Left renal cortex interstitium (tissue), 4 donors: ENCODE results near the gene EDARADD. TPM values are rescaled to one million over a fixed set of nuclear protein-coding genes. Genes with fewer than 3 reads are reported as not detected.
"Not testable (repeated sequence)": the region's sequence is repeated elsewhere in the genome, so short reads cannot be mapped to it uniquely, and the experiment has no call there.

Experiments used
- DNase-seq, 4 donors: peaks; one replicate each; pipeline ENCODE4 v3.0.0-alpha.2; 2013; ENCODE audit warnings: low read depth in 4 of 4, low spot score in 2 of 4, missing footprints in 1 of 4
- polyA plus RNA-seq, 4 donors: library from polyadenylated mRNA; unstranded; fragments of 120-200 nt; gene quantifications; one replicate each; pipeline ENCODE4 v1.2.1, GENCODE V29; 2013; ENCODE audit not compliant: insufficient read length in 4 of 4

Gene EDARADD
- polyA plus RNA-seq = 1 to 10 TPM; 5.9 to 7.5 (median 7.2) TPM

GRCh38 chr1:236393681-236394481 lies at the start of gene EDARADD:
Gene EDARADD (plus strand): TSS chr1:236394286. CDS start chr1:236394445, 159 bp downstream.
- no peak for DNase-seq

DNA sequence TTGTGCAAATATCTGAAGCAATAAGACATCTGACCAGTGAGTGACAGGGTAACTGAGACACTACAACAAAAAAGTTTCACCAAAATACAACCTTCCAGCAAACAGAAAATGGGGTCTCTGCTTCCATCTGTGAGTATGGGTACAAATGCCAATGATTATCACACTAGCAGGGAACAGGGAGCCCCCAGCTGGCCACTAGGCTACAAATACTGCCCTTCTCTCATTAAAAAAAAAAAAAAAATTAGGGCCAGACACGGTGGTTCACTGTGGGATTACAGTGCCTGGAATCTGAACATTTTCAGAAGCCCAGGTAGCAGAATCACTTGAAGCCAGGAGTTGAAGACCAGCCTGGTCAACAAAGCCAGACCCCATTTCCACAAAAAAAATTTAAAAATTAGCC lies 48.4 kb upstream of the EDARADD start:
- DNase-seq = no peak

GRCh38 chr1:236348071-236348470 lies 46.0 kb upstream of the EDARADD start:
- no peak for DNase-seq

DNA sequence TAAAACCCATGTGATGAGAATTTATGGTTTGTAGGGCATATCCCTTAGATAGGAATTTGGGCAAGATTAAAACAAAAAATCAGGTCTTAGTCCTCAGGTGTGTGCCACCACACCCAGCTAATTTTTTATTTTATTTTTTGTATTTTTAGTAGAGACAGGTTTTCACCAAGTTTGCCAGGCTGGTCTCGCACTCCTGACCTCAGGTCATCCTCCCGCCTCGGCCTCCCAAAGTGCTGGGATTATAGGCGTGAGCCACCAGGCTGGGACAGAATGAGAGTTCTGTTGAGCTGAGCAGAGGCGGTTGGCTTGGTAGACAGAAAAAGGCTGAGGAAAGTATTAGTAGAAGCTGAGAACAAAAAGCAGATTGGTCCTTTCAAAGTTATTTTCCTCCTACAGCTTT lies 43.8 kb upstream of the EDARADD start:
- no peak for DNase-seq

DNA sequence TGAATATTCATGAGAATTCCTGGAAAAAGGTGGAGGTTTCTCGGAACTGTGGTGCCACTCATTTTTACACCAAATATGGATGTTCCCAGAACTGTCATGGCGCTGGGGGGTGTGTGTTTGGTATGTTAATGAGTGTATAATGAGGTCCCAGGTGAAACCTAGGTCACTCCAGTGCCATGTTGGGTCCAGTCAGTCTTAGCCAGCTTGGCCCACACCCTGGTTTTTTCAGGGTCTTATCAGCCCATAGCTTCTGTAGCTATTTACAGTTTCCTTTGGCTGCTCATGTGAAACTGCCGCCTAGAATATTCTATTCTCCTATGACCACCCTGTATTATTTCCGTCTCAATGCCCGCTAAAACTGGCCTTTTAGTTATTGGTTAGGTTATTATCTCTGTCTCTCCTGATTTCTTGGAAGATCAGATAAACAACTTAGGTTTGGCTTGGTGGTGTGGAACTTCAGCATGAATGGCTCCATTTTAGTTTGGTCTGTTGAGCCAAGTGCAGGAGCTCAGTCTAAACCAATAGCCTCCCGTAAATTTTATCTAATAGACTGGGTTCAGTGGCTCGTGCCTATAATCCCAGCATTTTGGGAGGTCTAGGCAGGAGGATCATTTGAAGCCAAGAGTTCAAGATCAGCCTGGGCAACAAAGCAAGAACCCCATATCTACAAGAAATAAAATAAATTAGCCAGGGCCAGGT lies 42.1 kb upstream of the EDARADD start:
- no peak for DNase-seq

DNA sequence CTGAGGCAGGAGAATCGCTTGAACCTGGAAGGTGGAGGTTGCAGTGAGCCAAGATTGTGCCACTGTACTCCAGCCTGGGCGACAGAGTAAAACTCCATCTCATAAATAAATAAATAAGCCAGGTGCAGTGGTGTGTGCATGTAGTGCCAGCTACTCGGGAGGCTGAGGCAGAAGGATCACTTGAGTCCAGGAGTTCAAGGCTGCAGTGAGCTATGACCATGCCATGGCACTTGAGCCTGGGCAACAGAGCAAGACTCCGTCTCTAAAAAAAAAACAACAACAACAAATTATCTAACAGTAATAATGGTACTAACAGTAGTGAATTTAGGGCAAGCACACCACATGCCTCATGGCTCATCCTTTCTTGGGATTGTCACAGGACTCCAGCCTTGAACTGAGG lies 41.3 kb upstream of the EDARADD start:
- DNase-seq = not testable (repeated sequence)

- no peak for DNase-seq
Observed at GRCh38 chr1:236353813-236354212, 40.3 kb upstream of the EDARADD start.

DNA sequence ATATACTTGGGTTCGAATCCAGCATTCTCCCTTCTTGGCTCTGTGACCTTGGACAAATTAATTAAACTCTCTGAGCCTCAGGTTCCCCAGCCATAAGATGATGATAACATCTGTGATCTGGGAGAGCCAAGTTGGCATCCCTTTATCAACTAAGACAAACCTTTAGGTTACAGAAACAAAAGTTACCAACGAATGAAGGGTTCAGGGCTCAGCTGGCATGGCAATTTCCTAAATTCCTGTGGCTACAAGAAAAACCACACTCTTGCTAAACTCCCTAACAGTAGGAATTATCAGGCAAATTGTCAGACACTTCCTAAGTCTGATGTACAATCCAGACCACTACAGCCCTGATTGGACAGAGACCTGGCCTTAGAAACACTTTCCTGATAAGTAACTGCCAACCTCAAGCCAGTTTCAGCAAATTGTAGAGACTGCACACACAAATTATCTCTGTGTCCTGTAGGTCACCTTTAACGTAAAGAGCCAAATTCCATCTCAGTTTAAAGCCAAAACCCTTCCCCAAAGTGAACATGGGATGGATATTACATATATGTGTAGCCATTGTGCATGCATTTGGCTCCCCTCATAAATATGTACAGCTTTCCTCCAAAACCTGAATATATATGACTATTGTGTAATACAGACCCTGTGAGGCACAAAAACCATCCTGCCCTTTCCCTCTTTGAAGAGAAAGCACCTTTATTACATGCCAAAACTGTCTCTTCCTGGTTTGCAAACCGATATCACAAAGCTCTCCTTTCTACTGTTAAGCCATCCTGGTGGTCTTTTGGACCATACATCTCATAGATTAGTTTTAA lies 39.5 kb upstream of the EDARADD start:
- no peak for DNase-seq

- no peak for DNase-seq
Observed at GRCh38 chr1:236356141-236356540, 37.9 kb upstream of the EDARADD start.

- no peak for DNase-seq
Observed at GRCh38 chr1:236361909-236362590, 32.0 kb upstream of the EDARADD start.

DNA sequence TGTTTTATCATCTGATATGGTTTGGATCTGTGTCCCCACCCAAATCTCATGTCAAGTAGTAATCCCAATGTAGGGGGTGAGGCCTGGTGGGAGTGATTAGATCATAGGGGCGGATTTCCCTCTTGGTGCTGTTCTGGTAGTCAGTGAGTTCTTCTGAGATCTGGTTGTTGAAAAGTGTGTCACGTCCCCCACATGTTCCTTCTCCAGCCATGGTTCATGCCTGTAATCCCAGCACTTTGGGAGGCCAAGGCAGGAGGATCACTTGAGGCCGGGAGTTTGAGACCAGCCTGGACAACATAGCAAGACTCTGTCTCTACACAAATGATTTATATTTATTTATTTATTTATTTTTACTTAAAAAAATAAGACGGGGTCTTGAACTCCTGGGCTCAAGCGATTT lies 30.8 kb upstream of the EDARADD start:
- DNase-seq = no peak

- peak in 1 of 4 donors; percentile 13 for DNase-seq
Observed at GRCh38 chr1:236365999-236366570, 28.0 kb upstream of the EDARADD start.

DNA sequence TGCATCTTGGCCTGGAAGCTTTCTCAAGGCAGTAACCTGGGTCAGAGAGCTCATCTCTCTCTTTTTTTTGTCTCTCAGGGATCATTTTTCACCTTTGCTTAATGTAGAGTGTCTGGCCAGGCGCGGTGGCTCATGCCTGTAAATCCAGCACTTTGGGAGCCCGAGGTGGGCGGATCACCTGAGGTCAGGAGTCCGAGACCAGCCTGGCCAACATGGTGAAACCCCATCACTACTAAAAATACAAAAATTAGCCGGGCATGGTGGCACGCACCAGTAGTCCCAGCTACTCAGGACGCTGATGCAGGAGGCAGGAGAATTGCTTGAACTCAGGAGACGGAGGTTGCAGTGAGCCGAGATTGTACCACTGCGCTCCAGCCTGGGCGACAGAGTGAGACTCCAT lies 27.4 kb upstream of the EDARADD start:
- not testable (repeated sequence) for DNase-seq

- no peak for DNase-seq
Observed at GRCh38 chr1:236370420-236370819, 23.7 kb upstream of the EDARADD start.

DNA sequence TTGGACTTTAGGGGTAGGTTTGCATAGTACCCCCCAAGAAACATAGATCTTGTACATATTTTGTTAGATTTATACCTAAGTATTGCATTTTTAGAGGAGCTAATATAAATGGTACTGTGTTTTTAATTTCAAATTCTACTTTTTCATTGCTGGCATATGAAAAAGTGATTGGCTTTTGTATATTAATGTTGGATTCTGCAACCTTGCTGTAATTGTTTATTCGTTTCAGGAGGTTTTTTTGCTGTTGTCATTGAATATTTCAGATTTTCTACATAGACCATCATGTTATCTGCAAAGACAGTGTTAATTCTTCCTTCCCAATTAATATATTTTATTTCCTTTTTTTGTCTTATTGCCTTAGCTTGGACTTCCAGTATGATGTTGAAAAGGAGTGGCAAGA lies 23.0 kb upstream of the EDARADD start:
- DNase-seq = no peak

- no peak for DNase-seq
Observed at GRCh38 chr1:236377832-236378535, 16.1 kb upstream of the EDARADD start.

DNA sequence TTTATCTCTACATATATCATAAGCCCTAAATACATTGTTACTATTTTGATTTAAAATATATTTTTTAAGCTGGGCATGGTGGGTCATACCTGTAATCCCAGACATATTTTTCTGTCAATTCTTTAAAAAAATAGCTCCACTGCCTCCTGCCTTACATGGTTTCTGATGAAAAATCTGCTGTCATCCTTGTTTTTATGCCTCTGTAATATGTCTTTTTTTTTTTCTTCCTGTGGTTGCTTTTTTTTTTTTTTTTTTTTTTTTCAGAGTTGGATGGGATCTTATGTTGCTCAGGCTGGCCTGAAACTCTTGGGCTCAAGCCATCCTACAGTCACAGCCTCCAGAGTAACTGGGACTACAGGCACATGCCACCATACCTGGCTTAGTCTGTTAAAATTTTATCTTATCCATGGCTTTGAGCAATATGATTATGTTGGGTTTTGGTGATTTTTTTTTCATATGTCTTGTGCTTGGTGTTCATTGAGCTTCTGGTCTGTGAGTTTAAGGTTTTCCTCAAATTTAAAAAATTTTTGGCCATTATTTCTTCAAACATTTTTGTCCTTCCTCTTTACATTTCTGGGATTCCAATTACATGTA lies 12.4 kb upstream of the EDARADD start:
- no peak for DNase-seq

- no peak for DNase-seq
Observed at GRCh38 chr1:236388332-236388731, 5.8 kb upstream of the EDARADD start.

- DNase-seq = no peak
Observed at GRCh38 chr1:236389253-236389652, 4.8 kb upstream of the EDARADD start.
